ENCODE measurements around the gene MBIP. TPM values are rescaled to one million over a fixed set of nuclear protein-coding genes. Genes with fewer than 3 reads are reported as not detected.
A peak's percentile ranks its signal among the peaks of the same experiment; 100 is the strongest.

The MBIP gene, protein sequence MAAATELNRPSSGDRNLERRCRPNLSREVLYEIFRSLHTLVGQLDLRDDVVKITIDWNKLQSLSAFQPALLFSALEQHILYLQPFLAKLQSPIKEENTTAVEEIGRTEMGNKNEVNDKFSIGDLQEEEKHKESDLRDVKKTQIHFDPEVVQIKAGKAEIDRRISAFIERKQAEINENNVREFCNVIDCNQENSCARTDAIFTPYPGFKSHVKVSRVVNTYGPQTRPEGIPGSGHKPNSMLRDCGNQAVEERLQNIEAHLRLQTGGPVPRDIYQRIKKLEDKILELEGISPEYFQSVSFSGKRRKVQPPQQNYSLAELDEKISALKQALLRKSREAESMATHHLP
- total RNA-seq, result 10.5 and 20.3 TPM in 2 replicates

DNA sequence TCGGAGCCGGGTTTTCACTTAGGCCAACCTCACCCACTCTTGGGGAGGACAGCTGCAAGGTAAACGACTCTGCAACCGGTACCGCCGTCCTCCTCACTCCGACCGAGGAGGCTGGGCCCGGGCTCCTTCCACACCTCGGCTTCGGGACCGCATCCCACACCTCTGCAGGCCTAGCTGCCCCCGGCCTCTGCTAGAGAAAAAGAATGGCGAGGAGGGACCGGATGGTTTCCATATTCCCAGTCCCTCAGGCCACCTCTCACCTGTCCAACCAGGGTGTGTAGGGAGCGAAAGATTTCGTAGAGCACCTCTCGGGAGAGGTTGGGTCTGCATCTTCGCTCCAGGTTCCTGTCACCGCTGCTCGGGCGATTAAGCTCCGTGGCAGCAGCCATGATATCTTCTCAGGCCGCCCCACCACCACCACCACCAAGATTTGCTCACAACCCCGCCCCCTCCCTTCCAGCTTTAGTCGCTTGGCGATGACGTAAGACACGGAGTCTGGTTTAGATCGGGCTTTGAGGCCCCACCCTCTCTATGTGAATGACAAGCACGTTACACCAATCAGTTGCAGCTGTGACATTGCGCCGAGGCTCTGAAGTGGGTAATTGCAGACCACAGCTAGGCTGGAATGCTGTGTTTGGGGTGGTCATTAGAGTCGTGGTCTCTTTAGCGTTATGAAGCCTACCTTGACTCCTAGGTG lies at the start of gene MBIP:
TSS of gene MBIP (minus strand) at position 438 of the 697 bp plus-strand sequence. CDS start at position 389, 49 bp downstream.
- Histone ChIP-seq H3K36me3 (ENCODE audit: control insufficient read depth, insufficient read depth, low read length) (no peaks in the 10 kb centered on the region), H3K4me3 (ENCODE audit: low read depth, low read length) (peak within 1 kb of the TSS; percentile 75), H3K27me3 (ENCODE audit: control insufficient read depth, insufficient read depth, low read length) (no peaks in the 10 kb centered on the region)
- peak; percentile 90 for DNase-seq (ENCODE audit: low read depth)
- TF ChIP-seq, protein P1, sequence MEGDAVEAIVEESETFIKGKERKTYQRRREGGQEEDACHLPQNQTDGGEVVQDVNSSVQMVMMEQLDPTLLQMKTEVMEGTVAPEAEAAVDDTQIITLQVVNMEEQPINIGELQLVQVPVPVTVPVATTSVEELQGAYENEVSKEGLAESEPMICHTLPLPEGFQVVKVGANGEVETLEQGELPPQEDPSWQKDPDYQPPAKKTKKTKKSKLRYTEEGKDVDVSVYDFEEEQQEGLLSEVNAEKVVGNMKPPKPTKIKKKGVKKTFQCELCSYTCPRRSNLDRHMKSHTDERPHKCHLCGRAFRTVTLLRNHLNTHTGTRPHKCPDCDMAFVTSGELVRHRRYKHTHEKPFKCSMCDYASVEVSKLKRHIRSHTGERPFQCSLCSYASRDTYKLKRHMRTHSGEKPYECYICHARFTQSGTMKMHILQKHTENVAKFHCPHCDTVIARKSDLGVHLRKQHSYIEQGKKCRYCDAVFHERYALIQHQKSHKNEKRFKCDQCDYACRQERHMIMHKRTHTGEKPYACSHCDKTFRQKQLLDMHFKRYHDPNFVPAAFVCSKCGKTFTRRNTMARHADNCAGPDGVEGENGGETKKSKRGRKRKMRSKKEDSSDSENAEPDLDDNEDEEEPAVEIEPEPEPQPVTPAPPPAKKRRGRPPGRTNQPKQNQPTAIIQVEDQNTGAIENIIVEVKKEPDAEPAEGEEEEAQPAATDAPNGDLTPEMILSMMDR (IDR thresholded peaks at IDR 0.05; ENCODE audit: insufficient read depth, low read length, poor library complexity, severe bottlenecking), result no peak

DNA sequence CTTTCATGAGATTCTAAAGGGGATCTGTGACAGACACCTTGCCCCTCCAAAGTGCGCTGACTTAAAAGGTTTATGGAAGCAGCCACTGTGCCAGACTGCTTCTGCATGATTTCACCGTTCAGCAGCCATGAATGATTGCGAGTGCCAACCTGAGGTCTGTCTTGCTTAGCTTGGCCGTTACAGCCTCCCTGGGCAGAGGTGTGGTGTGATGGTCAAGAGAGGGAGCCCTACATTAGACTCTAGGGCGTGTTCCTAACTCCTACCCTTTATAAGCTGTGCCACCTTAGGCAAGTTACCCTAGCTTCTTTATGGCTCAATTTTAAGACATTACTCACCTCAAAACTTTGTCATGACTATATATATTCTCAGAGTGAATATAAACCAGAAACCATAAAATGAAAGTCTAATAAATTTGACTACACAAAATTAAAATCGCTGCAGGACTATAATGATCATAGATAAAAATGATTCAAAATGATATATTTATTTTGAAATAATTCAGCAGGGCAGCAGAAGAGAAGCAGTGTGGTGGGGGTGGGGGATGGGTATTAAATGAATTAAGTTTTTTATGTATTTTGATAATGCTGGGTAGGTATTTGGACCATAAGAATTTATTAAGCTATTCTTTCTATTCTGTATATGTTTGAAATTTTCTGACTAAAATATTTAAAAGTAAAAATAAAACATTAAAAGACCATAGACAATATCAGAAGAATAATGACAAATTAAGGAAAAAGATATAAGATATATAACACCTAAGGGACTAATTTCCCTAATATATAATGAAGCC lies 47.7 kb upstream of the MBIP start:
- no peaks in the 10 kb centered on the region for H3K36me3 ChIP-seq (ENCODE audit: control insufficient read depth, insufficient read depth, low read length)
- TF ChIP-seq, protein P1 (IDR thresholded peaks at IDR 0.05; ENCODE audit: insufficient read depth, low read length, poor library complexity, severe bottlenecking), result no peak
- DNase-seq (ENCODE audit: low read depth), result no peak

DNA sequence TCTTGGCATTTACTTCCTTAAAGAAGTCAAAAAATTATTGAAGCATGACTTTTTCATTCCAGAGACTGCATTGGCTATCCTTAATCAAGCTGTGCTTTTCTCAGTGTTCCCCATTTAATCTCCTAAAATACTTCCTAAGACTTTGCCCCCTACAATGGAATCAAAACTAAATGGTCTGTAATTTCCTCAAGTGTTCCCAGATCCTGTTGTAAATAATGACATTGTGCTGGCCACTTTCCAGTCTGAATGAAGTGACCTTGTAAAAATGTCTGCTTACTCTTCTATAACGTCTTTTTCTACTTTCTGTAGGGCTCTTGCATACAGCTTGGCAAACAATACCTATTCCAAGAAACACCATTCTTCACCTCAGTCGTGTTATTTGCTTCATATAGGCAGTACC lies 45.3 kb upstream of the MBIP start:
- TF ChIP-seq, protein P1 (IDR thresholded peaks at IDR 0.05; ENCODE audit: insufficient read depth, low read length, poor library complexity, severe bottlenecking), result no peak
- no peak for DNase-seq (ENCODE audit: low read depth)
- no peaks in the 10 kb centered on the region for H3K27me3 ChIP-seq (ENCODE audit: control insufficient read depth, insufficient read depth, low read length)
- H3K36me3 ChIP-seq (ENCODE audit: control insufficient read depth, insufficient read depth, low read length), result no peaks in the 10 kb centered on the region
- H3K4me3 ChIP-seq (ENCODE audit: low read depth, low read length), result no peak overlapping the region

More for the DNA sequence above, 47.7 kb upstream of the MBIP start:
- H3K4me3 ChIP-seq (ENCODE audit: low read depth, low read length), result no peak overlapping the region
- no peaks in the 10 kb centered on the region for H3K27me3 ChIP-seq (ENCODE audit: control insufficient read depth, insufficient read depth, low read length)

DNA sequence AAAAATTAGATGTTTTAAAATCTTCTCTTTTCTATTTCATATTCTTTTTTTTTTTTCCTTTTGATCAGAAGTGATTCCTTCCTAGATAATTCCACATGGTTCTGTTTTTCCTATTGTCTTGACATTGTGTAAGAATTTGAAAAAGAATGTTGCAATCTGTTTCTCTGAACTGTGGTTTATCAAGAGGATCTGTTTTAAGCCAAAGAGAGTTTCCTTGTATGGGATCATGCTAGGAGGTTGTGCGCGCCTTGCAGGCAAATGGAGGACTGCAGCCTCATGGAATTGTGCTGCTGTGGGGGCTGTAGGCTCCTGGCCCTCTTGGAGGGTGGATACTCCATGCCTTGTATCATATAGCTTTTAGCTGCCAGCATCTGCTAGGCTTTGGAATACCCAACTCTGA lies 43.3 kb upstream of the MBIP start:
- H3K27me3 ChIP-seq (ENCODE audit: control insufficient read depth, insufficient read depth, low read length), result no peaks in the 10 kb centered on the region
- no peak for DNase-seq (ENCODE audit: low read depth)
- TF ChIP-seq, protein P1 (IDR thresholded peaks at IDR 0.05; ENCODE audit: insufficient read depth, low read length, poor library complexity, severe bottlenecking), result no peak
- no peak overlapping the region for H3K4me3 ChIP-seq (ENCODE audit: low read depth, low read length)
- no peaks in the 10 kb centered on the region for H3K36me3 ChIP-seq (ENCODE audit: control insufficient read depth, insufficient read depth, low read length)

DNA sequence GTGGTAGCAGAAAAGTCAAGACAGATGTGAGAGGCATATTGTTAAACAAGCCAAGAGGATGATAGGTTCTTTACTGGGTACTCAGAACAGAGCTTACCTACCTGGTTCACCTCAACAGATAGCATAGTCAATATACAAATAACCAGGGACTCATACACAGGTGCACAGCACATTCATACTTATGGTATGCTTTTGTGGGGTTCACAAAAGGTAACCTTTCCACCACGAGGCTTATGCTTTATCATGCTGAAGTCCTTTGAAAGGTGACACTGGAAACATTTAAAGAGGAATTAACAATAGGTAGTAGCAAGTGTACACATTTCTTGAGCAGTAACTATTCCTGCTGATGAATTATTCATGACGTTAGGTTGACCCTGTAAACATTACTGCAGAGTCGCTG lies 42.2 kb upstream of the MBIP start:
- no peak for DNase-seq (ENCODE audit: low read depth)
- TF ChIP-seq, protein P1 (IDR thresholded peaks at IDR 0.05; ENCODE audit: insufficient read depth, low read length, poor library complexity, severe bottlenecking), result no peak
- Histone ChIP-seq H3K4me3 (ENCODE audit: low read depth, low read length) (no peak overlapping the region), H3K27me3 (ENCODE audit: control insufficient read depth, insufficient read depth, low read length) (no peaks in the 10 kb centered on the region), H3K36me3 (ENCODE audit: control insufficient read depth, insufficient read depth, low read length) (no peaks in the 10 kb centered on the region)
